AG04449 (cell line): Measurements from ENCODE around the gene CELF1.

Experiments
- CTCF ChIA-PET: fragments of 350-600 bp; formaldehyde crosslinking; extraction: SDS; loops from one replicate; lab custom pipeline; 2021; ENCODE audit warnings: antibody characterized with exemption; lab: Yijun Ruan, JAX
- POLR2A ChIA-PET: fragments of 400-600, 350-600 bp; formaldehyde crosslinking; extraction: SDS; loops from one replicate; lab custom pipeline; 2020; ENCODE audit warnings: antibody characterized with exemption, inconsistent platforms; lab: Yijun Ruan, JAX
- DNase-seq: peaks from one replicate; pipeline ENCODE4 v3.0.0-alpha.2; 2010; ENCODE audit warnings: low read depth, low spot score
- H3K4me3 ChIP-seq: 2 replicates; pipeline ENCODE4 v1.5.1; 2011; ENCODE audit warnings: low read depth, mild to moderate bottlenecking, control low read depth, low read length
- CTCF ChIP-seq: IDR thresholded peaks from one replicate; pipeline ENCODE4 v1.5.1; 2011; ENCODE audit warnings: mild to moderate bottlenecking, moderate library complexity, low read length, control low read depth, inconsistent platforms; ENCODE audit not compliant: insufficient read depth; ENCODE audit errors: missing control alignments

CELF1 gene

GRCh38 chr11:47589118-47589517, 36.2 kb upstream of the CELF1 start:
- POLR2A ChIA-PET: no interaction called here
- TF ChIP-seq CTCF: no peak
- CTCF ChIA-PET: no interaction called here
- H3K4me3 ChIP-seq: no peak overlapping the region
- DNase-seq: no peak

- ChIA-PET POLR2A (no interaction called here), CTCF (no interaction called here)
- no peak overlapping the region for H3K4me3 ChIP-seq
- TF ChIP-seq CTCF: no peak
- no peak for DNase-seq
Observed at GRCh38 chr11:47587723-47588326, 34.9 kb upstream of the CELF1 start.

GRCh38 chr11:47587039-47587716, 34.2 kb upstream of the CELF1 start:
- CTCF ChIA-PET: no interaction called here
- no peak for DNase-seq
- no peak overlapping the region for H3K4me3 ChIP-seq
- TF ChIP-seq CTCF: no peak
- POLR2A ChIA-PET: interaction anchor here (1.1 kb wide), 1 partner anchor 20 kb away, joined by 3 read pairs; no protein-coding TSS in a partner anchor

GRCh38 chr11:47586098-47586855, 33.3 kb upstream of the CELF1 start, which contains the start of gene FAM180B:
TSS of gene FAM180B (plus strand) at chr11:47586678. CDS start at chr11:47586769, 91 bp downstream.
- ChIA-PET POLR2A (interaction anchor here (1.1 kb wide), 1 partner anchor 21 kb away, joined by 3 read pairs; no protein-coding TSS in a partner anchor), CTCF (interaction anchor here (0.9 to 1.4 kb wide), 3 partner anchors 14 to 212 kb away, joined by 3 to 6 read pairs (median 4); no protein-coding TSS in a partner anchor)
- no peak within 1 kb of the TSS for H3K4me3 ChIP-seq
- TF ChIP-seq CTCF: no peak
- DNase-seq: no peak

GRCh38 chr11:47583844-47584243, 30.9 kb upstream of the CELF1 start:
- no peak overlapping the region for H3K4me3 ChIP-seq
- DNase-seq: no peak
- ChIA-PET CTCF (no interaction called here), POLR2A (no interaction called here)
- no peak for TF ChIP-seq CTCF
